Measurements from ENCODE around the gene CIPC. TPM values are rescaled to one million over a fixed set of nuclear protein-coding genes. Genes with fewer than 3 reads are reported as not detected.
A peak's percentile ranks its signal among the peaks of the same experiment; 100 is the strongest.

The CIPC gene
- total and polyA plus RNA-seq, 2 donors (not counting 1 experiment from before 2014, with no cell fraction given): 13.3 to 47.0 TPM

- H3K4me3 ChIP-seq (ENCODE audit: control extremely low read depth in 1 of 5, extremely low read depth in 1 of 5, insufficient read depth in 1 of 5, low read depth in 2 of 5, low read length in 4 of 5): no peak overlapping the region
- H3K9me3 ChIP-seq (ENCODE audit: control extremely low read depth in 1 of 3, control insufficient read depth in 2 of 3, insufficient read depth in 1 of 3, low read length in 2 of 3): peaks cover 0 to 19% (median 0%) of the 10 kb centered on the region in 3 donors
- TF ChIP-seq, protein P1, sequence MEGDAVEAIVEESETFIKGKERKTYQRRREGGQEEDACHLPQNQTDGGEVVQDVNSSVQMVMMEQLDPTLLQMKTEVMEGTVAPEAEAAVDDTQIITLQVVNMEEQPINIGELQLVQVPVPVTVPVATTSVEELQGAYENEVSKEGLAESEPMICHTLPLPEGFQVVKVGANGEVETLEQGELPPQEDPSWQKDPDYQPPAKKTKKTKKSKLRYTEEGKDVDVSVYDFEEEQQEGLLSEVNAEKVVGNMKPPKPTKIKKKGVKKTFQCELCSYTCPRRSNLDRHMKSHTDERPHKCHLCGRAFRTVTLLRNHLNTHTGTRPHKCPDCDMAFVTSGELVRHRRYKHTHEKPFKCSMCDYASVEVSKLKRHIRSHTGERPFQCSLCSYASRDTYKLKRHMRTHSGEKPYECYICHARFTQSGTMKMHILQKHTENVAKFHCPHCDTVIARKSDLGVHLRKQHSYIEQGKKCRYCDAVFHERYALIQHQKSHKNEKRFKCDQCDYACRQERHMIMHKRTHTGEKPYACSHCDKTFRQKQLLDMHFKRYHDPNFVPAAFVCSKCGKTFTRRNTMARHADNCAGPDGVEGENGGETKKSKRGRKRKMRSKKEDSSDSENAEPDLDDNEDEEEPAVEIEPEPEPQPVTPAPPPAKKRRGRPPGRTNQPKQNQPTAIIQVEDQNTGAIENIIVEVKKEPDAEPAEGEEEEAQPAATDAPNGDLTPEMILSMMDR (IDR thresholded peaks at IDR 0.05): no peak
- TF ChIP-seq EZH2 (IDR thresholded peaks at IDR 0.05; ENCODE audit: borderline replicate concordance, insufficient read depth, low read depth, low read length, poor library complexity, severe bottlenecking): no peak
- H3K9ac ChIP-seq (ENCODE audit: low read length): no peak overlapping the region
- intact Hi-C loops (cut with micrococcal nuclease): no loop called here
- H3K36me3 ChIP-seq (replicated peaks in 1 of 2; ENCODE audit: control extremely low read depth in 1 of 2, control insufficient read depth in 1 of 2, extremely low read depth in 1 of 2, insufficient read depth in 2 of 2, low read length in 1 of 2): no peaks in the 10 kb centered on the region
- ChIA-PET CTCF (interaction anchor here (0.6 to 4.9 kb wide), 9 partner anchors 7 to 180 kb away, joined by 3 to 23 read pairs (median 6); no protein-coding TSS in a partner anchor), POLR2A (interaction anchor here (1.0 kb wide), 1 partner anchor 21 kb away, joined by 3 read pairs; no protein-coding TSS in a partner anchor)
- Mint-ChIP-seq H3K9me3 (ENCODE audit: insufficient read depth) (no peaks in the 10 kb centered on the region), H3K4me3 (peak overlapping the region; percentile 83), H3K4me1 (peaks cover 26% of the 10 kb centered on the region), H3K27me3 (peaks cover 81% of the 10 kb centered on the region), H3K27ac (no peak overlapping the region)
- no peaks in the 10 kb centered on the region for H3K79me2 ChIP-seq (ENCODE audit: control insufficient read depth, insufficient read depth, low read length)
- no peaks in the 10 kb centered on the region for H4K20me1 ChIP-seq (ENCODE audit: control insufficient read depth, insufficient read depth, low read length, poor library complexity, severe bottlenecking)
- no peak for DNase-seq
- H3K4me1 ChIP-seq (ENCODE audit: control insufficient read depth in 2 of 2, insufficient read depth in 2 of 2, low read length in 2 of 2): peaks cover 34 to 40% of the 10 kb centered on the region in 2 donors
- no peak for ATAC-seq (ENCODE audit: low read depth)
- H3K27ac ChIP-seq (ENCODE audit: low read length in 2 of 2): no peak overlapping the region
- H3K4me2 ChIP-seq (replicated peaks; ENCODE audit: low read depth, low read length, poor library complexity, severe bottlenecking): peak overlapping the region; percentile 67
- H3K27me3 ChIP-seq (replicated peaks in 1 of 4; ENCODE audit: control extremely low read depth in 1 of 4, control insufficient read depth in 3 of 4, insufficient read depth in 4 of 4, low read length in 3 of 4): peaks cover 0 to 76% (median 46%) of the 10 kb centered on the region in 4 experiments
- no peak overlapping the region for H2AFZ ChIP-seq (ENCODE audit: insufficient read depth, low read depth, low read length, poor library complexity, severe bottlenecking)
- 32% methylated on average over 2 of the region's 9 CpGs for WGBS (ENCODE audit: insufficient coverage)
Measured at GRCh38 chr14:77142005-77142800, 44.1 kb downstream of the CIPC start.

- intact Hi-C loops (cut with micrococcal nuclease): no loop called here
- H3K4me3 Mint-ChIP-seq: peak overlapping the region; percentile 4
- H3K27ac ChIP-seq (ENCODE audit: low read length in 2 of 2): no peak overlapping the region
- H3K9ac ChIP-seq (ENCODE audit: low read length): no peak overlapping the region
- no peaks in the 10 kb centered on the region for H3K9me3 Mint-ChIP-seq (ENCODE audit: insufficient read depth)
- H3K4me1 ChIP-seq (ENCODE audit: control insufficient read depth in 2 of 2, insufficient read depth in 2 of 2, low read length in 2 of 2): peaks cover 34 to 40% of the 10 kb centered on the region in 2 donors
- no peak overlapping the region for H3K4me2 ChIP-seq (replicated peaks; ENCODE audit: low read depth, low read length, poor library complexity, severe bottlenecking)
- H3K27ac Mint-ChIP-seq: no peak overlapping the region
- no peaks in the 10 kb centered on the region for H3K36me3 ChIP-seq (replicated peaks in 1 of 2; ENCODE audit: control extremely low read depth in 1 of 2, control insufficient read depth in 1 of 2, extremely low read depth in 1 of 2, insufficient read depth in 2 of 2, low read length in 1 of 2)
- 10% methylated on average over 2 of the region's 4 CpGs for WGBS (ENCODE audit: insufficient coverage)
- ChIA-PET POLR2A (interaction anchor here (1.0 kb wide), 1 partner anchor 22 kb away, joined by 3 read pairs; no protein-coding TSS in a partner anchor), CTCF (interaction anchor here (1.0 to 4.9 kb wide), 8 partner anchors 8 to 230 kb away, joined by 3 to 23 read pairs (median 7); no protein-coding TSS in a partner anchor)
- ATAC-seq (ENCODE audit: low read depth) (no peak), DNase-seq (no peak)
- H3K9me3 ChIP-seq (ENCODE audit: control extremely low read depth in 1 of 3, control insufficient read depth in 2 of 3, insufficient read depth in 1 of 3, low read length in 2 of 3): peaks cover 0 to 19% (median 0%) of the 10 kb centered on the region in 3 donors
- TF ChIP-seq, protein P1 (IDR thresholded peaks at IDR 0.05): no peak
- no peak for TF ChIP-seq EZH2 (IDR thresholded peaks at IDR 0.05; ENCODE audit: borderline replicate concordance, insufficient read depth, low read depth, low read length, poor library complexity, severe bottlenecking)
- peaks cover 74% of the 10 kb centered on the region for H3K27me3 Mint-ChIP-seq
- no peak overlapping the region for H2AFZ ChIP-seq (ENCODE audit: insufficient read depth, low read depth, low read length, poor library complexity, severe bottlenecking)
- H3K4me1 Mint-ChIP-seq: peaks cover 26% of the 10 kb centered on the region
- H4K20me1 ChIP-seq (ENCODE audit: control insufficient read depth, insufficient read depth, low read length, poor library complexity, severe bottlenecking): no peaks in the 10 kb centered on the region
- no peaks in the 10 kb centered on the region for H3K79me2 ChIP-seq (ENCODE audit: control insufficient read depth, insufficient read depth, low read length)
- H3K4me3 ChIP-seq (ENCODE audit: control extremely low read depth in 1 of 5, extremely low read depth in 1 of 5, insufficient read depth in 1 of 5, low read depth in 2 of 5, low read length in 4 of 5): no peak overlapping the region
- H3K27me3 ChIP-seq (replicated peaks in 1 of 4; ENCODE audit: control extremely low read depth in 1 of 4, control insufficient read depth in 3 of 4, insufficient read depth in 4 of 4, low read length in 3 of 4): peaks cover 0 to 71% (median 39%) of the 10 kb centered on the region in 4 experiments
Measured at GRCh38 chr14:77143071-77143470, 45.0 kb downstream of the CIPC start.

All from B cell (primary cell).